GM18907 (cell line): Measurements from ENCODE around the gene OGA.

ENCODE experiments used
- ATAC-seq: cut with Tn5 transposase; IDR thresholded peaks from one replicate; pipeline ENCODE4 v1.9.1; 2021; ENCODE audit warnings: mild to moderate bottlenecking, moderate library complexity; ENCODE audit not compliant: unreplicated experiment

OGA gene

DNA sequence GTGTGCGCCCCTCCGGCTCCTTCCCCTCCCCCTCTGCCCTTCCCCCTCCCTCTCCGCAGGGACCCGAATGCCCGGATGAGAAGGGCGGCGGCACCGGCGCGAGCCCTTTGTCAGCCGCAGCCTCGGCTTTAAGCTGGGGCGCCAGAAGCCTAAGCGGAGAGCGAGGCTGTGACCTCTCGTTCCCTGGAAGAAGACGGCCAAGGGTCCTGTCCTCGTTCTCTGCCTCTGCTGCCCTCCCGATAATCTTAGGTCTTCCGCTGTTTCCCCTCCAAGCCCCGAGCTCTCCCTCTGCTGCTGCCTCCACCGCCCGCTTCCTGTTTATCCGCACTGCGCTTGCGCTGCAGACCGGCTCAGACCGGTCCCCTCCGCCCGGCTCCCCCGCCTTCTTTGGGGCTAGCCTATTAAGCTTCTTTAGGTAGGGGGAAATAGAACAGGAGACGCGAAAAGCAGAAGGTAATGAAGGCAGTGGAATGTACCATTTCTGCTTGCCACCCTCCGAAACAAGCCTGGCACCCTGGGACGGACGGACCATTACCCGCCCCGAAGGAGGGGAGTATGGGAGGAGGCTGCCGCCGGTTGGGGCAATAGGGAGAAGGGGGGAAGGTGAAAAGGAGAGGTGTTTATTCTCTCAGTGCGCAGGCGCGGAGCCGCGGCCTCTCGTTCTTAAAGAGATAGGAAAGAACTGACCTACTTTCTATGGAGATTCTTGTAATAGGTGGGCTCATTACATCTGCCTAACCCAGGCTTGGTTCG, at the start of gene OGA:
Gene OGA, minus strand, starts transcription at position 326 of the 753 bp plus-strand sequence. CDS start 422 bp downstream, outside the sequence.
- ATAC-seq, result peak; percentile 90

DNA sequence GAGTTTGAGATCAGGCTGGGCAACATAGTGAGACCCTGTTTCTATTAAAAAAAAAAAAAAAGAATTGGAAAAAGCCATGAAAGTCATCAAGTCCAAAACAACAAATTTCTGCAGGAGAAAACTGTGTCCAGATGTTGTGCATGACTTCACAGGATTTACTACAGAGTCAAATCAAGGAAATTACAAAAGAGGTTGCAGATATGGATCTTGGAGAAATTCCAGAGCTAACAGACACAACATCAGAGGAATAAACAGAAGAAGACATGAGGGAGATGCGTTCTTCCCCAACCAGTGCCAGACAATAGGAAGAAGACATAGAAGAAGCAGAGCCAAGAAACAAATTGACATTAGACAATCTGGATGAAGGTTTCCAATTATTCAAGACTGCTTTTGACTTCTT, 49.7 kb upstream of the OGA start:
- no peak for ATAC-seq

DNA sequence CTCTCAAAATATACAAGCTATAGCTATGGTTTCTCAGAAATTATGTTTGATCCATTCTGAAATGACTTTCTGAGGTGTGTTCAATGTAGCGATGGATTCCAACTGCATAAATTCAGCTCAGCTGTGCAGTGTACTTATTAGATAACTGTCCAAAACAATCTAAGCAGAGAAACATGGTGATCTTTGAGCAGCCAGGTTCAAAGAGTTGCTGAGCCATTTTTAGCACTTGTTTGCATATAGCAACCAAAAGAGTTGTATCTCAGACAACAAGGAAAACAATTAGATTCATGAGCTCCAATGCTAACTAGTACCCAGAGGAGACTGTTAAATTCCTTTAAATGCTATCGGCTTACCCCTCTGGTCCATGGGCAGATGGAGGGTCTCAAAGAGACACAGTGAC, 41.3 kb upstream of the OGA start:
- ATAC-seq, result no peak

DNA sequence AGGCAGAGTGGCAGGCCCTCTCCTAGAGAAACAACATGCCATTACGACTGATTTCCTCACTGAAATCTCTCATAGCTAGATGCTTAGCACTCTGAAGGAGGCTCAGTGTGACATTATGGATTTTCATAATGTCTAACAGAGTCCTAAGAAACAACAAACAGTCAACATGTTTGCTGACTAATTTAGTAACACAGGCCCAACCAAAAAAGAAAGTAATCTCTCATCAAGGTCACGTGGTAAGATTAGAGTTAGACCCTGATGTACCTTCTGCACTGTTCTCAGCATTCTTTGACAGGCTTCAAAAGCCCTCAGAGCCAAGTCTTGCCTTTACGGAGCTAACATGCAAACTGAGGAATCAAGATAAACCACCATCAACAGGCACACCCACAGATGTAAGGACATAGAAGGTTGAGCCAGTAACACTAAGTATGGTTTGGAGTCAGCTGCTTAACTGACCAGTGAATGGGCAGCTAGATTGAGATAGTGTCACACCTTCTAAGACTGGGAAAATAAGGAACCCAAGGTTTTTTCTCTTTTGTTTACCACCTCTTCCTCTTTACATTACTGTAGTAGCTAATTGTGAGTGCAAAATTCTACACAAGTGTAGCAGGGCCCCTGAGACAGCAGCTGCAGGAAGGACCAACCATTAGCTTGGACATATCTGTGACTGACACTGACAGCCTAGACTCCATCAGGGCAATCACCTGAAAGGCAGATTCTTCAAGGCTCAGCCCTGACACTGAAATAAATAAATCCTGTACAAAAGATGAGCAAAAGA, 40.7 kb upstream of the OGA start:
- ATAC-seq, result peak; percentile 79

DNA sequence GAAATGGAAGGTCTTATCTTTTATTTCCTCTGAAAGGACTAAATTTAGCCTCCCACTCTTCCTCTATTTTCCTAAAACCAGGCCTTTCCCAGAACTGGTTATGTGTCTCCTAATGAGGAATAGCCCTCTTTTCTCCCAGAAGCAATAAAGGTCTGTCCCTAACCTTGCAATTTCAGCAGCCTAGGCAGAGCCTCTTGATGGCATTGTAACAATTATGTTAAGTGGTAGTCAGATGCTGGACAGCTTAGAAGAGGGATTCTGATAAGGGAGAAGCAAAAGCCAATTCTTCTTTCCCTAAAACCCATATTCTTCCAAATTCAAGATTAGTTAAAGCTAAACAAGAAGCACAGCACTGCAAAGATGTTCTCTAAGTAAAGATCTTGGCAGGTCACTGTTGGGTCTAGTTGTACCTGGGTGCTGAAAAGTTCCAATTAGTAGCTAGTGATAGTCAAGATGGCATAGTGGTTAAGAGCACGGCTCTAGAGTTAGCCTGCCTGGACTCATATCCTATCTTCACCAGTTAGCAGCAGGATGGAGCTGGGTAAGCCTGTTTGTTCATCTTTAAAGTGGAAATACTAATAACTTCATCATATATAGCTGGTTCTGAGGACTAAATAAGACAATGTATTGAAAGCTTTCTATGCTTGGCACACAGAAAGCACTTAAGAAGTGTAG, 39.7 kb upstream of the OGA start:
- ATAC-seq, result no peak

DNA sequence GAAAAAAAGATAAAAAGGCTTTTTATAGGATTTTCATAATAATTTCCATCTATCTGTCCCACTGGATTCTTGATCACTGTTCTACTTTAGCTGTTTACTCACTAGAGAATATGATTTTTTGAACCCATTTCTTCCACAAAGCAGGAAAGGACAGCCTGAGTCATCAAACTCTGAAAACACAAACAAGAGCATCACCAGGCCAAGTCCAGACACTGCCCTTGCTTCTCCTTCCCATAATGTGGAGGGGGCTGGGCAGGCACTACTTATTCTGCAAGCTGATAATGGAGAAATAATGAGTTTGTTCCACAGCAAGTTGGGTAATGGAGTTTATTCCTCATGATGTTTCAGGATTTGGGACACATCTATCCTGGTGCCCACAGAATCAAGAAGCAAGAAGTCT, 38.4 kb upstream of the OGA start:
- ATAC-seq, result no peak

DNA sequence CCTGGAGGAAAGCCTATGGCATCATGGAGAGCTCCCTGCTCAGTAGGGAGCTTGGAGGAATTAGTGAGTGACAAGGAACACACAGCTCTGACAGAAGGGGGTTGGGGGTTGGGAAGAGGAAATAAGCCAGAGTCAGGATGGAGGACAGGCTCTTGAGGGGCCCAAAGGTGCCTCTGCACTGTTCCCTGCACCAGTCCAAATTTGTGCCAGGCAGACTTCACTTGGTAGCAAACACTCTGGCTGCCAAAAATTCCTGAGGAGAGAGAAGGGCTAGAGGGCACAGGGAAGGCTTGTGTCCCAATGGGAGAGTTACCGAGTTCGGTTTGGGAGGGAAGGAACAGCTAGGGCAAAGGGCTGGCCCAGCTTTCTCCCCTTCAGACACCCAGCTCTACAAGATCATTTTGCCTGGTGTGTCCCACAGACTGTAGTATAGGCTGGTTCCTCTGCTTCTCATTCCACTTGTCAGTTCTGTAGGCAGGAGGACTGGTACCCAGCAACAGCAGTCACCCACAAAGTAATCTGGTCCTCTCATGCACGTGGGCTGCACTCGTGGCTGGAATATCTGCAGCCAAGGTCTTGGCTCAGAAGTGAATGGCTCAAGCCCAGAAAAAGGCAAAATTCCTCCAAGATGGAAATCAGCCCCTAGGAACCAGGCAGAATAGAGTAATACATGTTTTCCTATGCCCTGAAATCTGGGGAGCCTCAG, 33.3 kb upstream of the OGA start:
- no peak for ATAC-seq

DNA sequence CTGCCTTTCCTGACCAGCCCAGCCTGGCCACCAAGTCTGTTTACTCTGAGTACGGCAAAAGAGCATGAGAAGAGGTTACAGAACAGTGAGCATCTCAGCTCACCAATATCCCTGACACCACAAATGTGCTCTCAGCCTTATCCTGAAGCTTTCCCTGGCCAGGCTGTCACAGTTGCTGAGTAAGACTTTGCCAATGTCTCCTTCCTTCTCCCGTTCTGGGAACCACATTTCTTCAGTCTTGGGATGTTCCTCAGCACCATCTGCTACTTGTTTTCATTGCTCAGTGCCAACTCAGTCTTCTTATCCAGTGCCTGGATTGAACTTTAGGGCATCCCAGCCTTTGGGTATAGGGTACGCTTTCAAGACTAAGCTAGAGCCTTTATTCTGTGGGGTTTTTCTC, 32.5 kb upstream of the OGA start:
- no peak for ATAC-seq

DNA sequence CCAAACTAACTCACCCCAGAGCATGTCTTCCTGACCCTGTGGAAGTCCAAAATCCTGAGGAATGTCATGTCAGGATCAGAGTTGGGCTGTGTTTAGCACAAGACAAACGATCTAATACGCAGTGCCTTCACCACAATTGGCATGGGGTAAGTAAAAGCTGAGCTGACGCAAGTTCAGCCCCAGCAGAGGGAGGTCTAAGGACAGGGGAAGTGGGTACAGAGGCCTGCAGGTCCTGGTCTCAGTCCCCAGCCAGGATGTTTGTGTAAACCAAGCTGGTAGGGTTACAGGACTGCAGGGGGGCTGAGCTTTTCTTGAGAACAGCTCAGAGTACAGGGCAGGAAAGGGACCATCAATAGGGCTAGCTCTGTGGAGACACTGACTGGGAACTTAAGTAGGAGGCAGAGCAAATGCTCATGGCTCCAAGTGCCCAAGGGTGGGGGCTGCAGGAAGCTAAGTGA, 30.7 kb upstream of the OGA start:
- no peak for ATAC-seq

DNA sequence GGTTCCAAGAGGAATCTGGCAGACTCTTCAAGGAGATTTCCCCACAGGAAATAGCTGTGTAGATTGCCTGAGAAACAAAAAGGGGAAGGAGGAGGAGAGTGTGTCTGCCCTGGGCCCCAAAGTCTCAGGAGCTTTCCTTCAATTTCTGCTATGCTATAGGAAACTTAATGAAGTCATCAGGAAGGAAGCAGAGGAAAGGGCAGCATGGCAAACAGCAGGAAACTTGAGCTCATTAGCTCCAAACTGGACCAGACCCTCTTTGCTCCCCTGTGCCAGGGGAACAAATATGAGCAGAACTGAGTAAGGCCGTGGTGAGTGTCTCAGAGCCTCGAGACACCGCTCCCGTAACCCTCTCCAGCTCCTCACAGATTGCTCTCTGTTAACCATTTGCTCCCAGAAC, 30.2 kb upstream of the OGA start:
- ATAC-seq, result no peak

DNA sequence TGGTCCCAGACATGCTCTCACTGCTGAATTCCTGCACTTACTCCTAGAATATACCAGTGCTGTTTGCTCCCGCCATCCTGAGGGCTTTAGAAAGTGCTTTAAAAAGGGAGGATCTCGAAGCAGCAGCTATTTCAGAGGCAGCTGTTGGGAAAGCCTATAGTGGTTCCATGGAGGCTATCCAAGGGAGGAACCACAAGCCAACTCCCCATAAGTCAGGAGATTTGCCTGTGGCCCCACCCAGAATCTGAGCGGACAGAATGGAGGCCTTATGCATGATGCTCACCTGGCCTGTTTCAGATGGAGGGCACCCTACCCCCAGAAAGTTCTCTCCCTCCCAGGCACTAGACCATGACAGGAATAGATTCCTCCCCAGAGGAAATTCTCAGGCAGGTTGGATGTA, 27.6 kb upstream of the OGA start:
- ATAC-seq, result no peak

DNA sequence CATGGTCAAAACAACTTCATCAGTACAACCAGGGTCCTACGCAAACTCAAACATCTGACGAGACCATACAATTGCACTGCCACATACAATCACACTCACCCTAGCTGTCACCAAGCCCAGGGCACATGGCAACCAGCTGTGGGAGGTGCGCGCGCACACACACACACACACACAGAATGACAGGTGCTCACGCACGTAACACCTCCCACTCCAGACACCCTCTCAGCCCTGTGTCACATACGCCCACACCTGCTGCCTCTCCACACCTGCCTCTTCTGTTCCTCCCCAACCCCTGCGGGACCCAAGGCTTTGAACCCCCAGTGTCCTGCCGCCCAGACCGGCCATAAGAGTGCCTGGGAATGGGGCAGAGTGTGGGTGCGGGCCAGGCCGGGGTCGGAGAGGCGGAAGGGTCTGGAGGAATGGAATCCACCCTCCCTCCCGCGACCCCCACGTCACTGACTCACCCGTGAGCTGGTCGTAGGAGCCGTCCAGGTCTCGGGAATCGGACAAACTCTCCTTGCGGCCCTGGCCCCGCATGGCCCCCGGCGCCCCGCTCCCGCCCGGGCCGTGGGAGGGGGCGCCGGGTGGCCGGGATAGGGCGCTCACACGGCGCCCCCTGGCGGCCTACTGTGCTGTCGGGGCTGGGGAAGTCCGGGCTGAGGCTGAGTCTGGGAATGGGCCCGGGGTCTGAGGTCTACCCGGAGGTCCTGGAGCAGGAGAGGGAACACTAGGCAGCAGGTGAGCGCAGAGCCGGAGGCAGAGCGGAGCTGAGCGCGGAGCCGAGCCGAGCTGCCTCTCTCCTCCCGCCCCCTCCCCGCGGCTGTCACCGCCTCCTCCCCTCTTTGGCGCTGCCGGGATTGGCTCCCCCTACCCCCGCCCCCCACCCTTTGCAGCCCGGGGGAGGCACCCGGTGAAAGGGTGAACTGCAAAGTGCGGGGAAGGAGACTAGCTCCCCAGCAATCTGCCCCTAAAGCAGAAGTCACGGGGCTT, 25.1 kb upstream of the OGA start, which contains the start of gene KCNIP2:
Gene KCNIP2, minus strand, starts transcription at position 769 of the 990 bp plus-strand sequence. Its CDS starts 232 bp downstream, at position 537.
- ATAC-seq, result no peak

DNA sequence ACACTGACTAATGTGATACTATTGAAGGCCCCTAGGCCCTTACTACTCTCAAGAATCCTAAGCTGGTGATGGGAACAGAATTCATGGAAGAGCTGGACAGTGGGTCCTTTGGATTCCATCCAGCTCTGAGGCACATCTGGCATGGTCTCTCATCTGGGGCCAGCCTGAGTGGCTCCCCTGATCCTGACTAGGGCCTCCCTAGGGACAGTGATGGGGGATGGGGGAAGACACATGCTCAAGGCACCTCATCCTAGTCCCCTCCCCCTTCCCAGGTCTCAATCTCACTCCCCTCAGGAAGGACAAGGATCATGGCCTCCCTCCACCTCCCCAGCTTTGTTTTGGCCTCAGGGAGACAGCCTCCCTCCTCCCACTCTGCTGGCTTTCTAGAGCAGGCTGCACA, 23.6 kb upstream of the OGA start:
- ATAC-seq, result no peak

DNA sequence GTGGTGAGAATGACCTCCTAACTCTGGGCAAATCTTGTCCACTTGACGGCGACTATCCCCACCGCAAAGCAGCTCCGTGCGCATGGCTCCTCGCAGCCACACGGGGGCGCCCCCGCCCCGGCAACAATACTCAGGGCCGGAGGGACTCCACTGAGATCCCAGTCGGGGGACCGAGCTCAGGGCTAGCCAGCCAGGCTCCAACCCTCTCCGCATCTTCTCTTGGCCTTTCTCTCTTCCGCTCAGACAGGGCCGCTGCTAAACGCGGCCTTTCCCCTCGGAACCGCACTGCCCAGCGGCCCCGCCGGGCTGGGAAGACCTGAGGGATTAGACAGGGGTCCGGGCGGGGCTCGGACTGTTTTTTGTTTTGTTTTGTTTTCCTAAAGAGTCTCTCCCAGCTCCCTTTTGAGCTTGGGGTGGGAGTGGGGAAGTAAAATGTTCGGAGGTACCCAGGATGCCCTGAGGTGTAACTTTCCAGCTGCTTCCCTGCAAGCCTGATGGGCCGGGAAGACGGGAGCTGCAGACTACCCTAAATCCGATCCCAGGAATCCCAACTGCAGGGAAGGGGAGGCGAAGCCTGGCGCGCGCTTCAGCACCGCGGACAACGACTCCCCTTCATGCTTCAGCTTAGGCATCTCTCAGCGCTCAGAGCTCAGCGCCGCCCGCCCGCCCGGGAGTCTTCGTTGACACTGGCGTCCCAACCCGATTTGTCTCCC, 22.7 kb upstream of the OGA start:
- peak; percentile 59 for ATAC-seq

DNA sequence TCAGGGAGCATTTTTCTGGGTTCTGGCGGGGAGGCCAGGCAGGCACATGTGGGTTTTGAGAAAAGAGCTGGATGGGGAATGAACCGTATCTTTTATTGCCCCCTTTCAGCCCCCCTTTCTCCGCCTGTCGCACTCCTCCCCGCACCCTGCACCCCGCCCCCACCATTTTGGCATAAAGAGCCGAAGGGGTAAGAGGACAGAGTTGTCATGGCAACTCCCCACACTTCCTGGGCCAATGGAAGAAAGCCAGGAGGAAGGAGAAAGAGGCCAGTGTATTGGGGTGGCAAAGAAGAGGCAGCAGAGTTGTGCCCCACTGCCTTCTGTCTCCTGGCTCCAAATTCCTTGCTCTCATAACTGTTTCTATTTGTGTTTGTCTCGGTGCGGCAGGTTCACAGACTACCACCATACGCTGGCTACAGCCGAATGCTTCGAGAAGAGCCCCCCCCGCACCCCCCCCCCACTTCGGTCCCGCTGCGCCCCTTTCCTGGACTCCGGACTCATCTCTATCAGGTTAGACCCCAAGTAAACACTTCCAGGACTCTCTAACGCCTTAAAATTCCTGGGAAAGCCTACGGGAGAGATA, 21.9 kb upstream of the OGA start:
- ATAC-seq, result no peak

DNA sequence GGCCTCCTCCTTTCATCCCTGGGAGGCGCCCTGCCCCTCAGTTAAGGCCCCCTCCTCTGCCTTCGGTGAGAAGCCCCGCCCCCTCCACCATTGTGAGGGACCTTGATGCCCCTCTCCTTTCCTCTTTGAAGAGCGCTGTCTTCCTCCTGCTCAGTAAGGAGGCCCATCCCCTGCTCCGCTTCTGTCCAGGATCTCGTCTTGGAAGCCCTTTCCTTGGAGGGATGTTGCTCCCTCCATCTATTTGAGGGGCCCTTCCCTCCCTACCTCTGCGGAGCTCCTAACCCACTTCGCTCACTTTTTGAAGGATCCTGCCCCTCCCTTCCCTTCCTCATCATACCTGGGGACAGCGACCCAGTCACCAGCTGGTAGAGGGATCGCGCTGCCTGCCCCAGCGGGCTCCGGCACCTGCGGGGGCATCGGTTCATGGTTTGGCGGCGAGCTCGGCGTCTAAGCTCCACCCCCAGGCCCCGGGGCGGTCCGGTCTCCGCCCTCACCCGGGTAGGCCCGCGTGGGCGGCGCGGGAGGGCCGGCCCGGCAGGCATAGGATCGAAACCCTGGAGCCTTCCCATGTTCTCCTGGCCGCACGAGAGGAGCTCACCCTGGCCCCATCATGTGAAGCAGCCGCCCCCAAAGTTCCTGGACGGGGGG, 21.3 kb upstream of the OGA start:
- no peak for ATAC-seq

DNA sequence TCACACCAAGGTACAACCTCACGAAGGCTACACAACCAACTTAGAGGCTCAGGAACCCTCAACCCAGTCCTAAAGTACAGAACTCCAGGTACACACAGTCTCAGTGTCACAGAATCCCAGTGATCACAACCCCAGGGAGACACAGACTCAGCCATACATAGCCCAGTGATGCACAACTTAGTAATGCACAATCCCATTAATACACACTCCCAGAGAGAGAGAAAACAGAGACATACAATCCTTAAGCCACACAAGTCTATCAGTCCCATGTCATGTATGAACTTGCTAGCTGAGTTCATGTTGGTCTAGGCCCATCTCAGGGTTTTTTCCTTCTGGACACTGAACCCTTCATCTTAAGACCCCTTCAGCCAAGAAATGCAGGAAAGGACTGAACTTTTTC, 20.8 kb upstream of the OGA start:
- no peak for ATAC-seq

DNA sequence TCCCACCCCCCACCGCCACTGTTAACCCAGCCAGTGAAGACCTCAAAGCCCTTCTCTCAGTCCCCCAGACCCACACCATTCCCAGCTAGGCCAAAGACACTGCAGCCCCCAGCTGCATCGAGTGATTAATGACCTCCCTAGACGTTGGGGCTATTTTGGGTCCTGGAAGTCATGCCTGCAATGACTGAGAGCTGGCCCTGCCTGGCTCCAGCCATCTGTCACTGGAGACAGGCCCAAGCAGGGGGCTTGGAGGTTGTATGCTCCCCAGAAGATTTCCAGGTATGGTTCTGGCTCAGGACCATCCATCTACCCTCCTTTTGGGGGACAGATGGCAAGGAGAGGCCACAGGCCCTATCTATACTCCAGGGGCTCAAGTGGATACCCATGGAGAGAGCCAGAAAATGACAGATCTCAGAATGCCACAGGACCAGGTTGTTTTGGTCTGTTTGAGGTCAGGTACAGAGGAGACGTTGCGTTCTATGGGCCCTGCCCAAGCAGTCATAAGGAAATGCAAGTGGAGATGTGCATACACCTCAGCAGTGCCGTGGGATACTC, 20.2 kb upstream of the OGA start:
- no peak for ATAC-seq
